ENCODE measurements around the gene PRR5L. TPM values are rescaled to one million over a fixed set of nuclear protein-coding genes. Genes with fewer than 3 reads are reported as not detected.

PRR5L gene
- total and polyA plus RNA-seq, 2 donors (not counting 1 experiment from before 2014, with no cell fraction given): 4.0 to 5.9 TPM

GRCh38 chr11:36452236-36452940, 156.3 kb downstream of the PRR5L start:
- no peak for DNase-seq
- H3K4me2 ChIP-seq (replicated peaks; ENCODE audit: low read depth, low read length, poor library complexity, severe bottlenecking): no peak overlapping the region
- intact Hi-C loops (cut with micrococcal nuclease): no loop called here

DNA sequence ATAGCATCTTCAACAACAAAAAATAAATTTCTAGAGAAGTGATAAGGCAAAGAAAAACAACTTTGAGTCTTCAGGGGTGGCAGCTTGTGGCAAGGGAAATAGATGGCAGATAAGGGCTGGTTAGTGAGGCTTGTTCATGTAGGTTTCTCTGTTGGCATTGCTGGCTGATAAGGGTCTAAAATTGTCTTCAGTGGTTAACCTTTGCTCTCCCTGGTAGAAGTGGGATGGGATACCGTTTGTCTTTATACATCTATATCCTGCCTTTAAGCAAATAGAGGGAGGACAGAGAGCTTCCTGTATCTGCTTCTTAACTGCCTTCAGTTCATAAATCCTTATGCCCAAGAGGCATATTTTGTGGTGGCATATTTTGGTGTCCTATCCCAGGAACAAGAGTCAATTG, 156.9 kb downstream of the PRR5L start:
- intact Hi-C loops (cut with micrococcal nuclease): no loop called here
- Histone ChIP-seq H3K4me2 (replicated peaks; ENCODE audit: low read depth, low read length, poor library complexity, severe bottlenecking) (no peak overlapping the region), H3K27ac (ENCODE audit: low read length in 2 of 2) (no peak overlapping the region), H3K4me3 (ENCODE audit: control extremely low read depth in 1 of 5, extremely low read depth in 1 of 5, insufficient read depth in 1 of 5, low read depth in 2 of 5, low read length in 4 of 5) (no peak overlapping the region), H3K9ac (ENCODE audit: low read length) (no peak overlapping the region), H3K9me3 (ENCODE audit: control extremely low read depth in 1 of 3, control insufficient read depth in 2 of 3, insufficient read depth in 1 of 3, low read length in 2 of 3) (no peaks in the 10 kb centered on the region), H3K79me2 (ENCODE audit: control insufficient read depth, insufficient read depth, low read length) (no peaks in the 10 kb centered on the region), H3K27me3 (replicated peaks in 1 of 4; ENCODE audit: control extremely low read depth in 1 of 4, control insufficient read depth in 3 of 4, insufficient read depth in 4 of 4, low read length in 3 of 4) (no peaks in the 10 kb centered on the region), H4K20me1 (ENCODE audit: control insufficient read depth, insufficient read depth, low read length, poor library complexity, severe bottlenecking) (no peaks in the 10 kb centered on the region), H3K4me1 (ENCODE audit: control insufficient read depth in 2 of 2, insufficient read depth in 2 of 2, low read length in 2 of 2) (peaks cover 20 to 27% of the 10 kb centered on the region in 2 donors), H3K36me3 (replicated peaks in 1 of 2; ENCODE audit: control extremely low read depth in 1 of 2, control insufficient read depth in 1 of 2, extremely low read depth in 1 of 2, insufficient read depth in 2 of 2, low read length in 1 of 2) (no peaks in the 10 kb centered on the region), H2AFZ (ENCODE audit: insufficient read depth, low read depth, low read length, poor library complexity, severe bottlenecking) (no peak overlapping the region)
- TF ChIP-seq EZH2 (IDR thresholded peaks at IDR 0.05; ENCODE audit: borderline replicate concordance, insufficient read depth, low read depth, low read length, poor library complexity, severe bottlenecking): no peak
- TF ChIP-seq, protein P1, sequence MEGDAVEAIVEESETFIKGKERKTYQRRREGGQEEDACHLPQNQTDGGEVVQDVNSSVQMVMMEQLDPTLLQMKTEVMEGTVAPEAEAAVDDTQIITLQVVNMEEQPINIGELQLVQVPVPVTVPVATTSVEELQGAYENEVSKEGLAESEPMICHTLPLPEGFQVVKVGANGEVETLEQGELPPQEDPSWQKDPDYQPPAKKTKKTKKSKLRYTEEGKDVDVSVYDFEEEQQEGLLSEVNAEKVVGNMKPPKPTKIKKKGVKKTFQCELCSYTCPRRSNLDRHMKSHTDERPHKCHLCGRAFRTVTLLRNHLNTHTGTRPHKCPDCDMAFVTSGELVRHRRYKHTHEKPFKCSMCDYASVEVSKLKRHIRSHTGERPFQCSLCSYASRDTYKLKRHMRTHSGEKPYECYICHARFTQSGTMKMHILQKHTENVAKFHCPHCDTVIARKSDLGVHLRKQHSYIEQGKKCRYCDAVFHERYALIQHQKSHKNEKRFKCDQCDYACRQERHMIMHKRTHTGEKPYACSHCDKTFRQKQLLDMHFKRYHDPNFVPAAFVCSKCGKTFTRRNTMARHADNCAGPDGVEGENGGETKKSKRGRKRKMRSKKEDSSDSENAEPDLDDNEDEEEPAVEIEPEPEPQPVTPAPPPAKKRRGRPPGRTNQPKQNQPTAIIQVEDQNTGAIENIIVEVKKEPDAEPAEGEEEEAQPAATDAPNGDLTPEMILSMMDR (IDR thresholded peaks at IDR 0.05): no peak
- Mint-ChIP-seq H3K4me1 (peaks cover 23% of the 10 kb centered on the region), H3K27ac (no peak overlapping the region), H3K9me3 (ENCODE audit: insufficient read depth) (no peaks in the 10 kb centered on the region), H3K4me3 (no peak overlapping the region), H3K27me3 (no peaks in the 10 kb centered on the region)
- ATAC-seq (ENCODE audit: low read depth) (no peak), DNase-seq (no peak)
- no CpG with 5 or more reads among the region's 1 CpG for WGBS (ENCODE audit: insufficient coverage)
- ChIA-PET CTCF (interaction anchor here (1.5 kb wide), 1 partner anchor 35 kb away, joined by 3 read pairs; no protein-coding TSS in a partner anchor), POLR2A (no interaction called here)

More at GRCh38 chr11:36452236-36452940, 156.3 kb downstream of the PRR5L start:
- Histone ChIP-seq H3K27ac (ENCODE audit: low read length in 2 of 2) (no peak overlapping the region), H3K36me3 (replicated peaks in 1 of 2; ENCODE audit: control extremely low read depth in 1 of 2, control insufficient read depth in 1 of 2, extremely low read depth in 1 of 2, insufficient read depth in 2 of 2, low read length in 1 of 2) (no peaks in the 10 kb centered on the region), H4K20me1 (ENCODE audit: control insufficient read depth, insufficient read depth, low read length, poor library complexity, severe bottlenecking) (no peaks in the 10 kb centered on the region), H2AFZ (ENCODE audit: insufficient read depth, low read depth, low read length, poor library complexity, severe bottlenecking) (no peak overlapping the region), H3K9me3 (ENCODE audit: control extremely low read depth in 1 of 3, control insufficient read depth in 2 of 3, insufficient read depth in 1 of 3, low read length in 2 of 3) (no peaks in the 10 kb centered on the region), H3K4me1 (ENCODE audit: control insufficient read depth in 2 of 2, insufficient read depth in 2 of 2, low read length in 2 of 2) (peaks cover 20 to 27% of the 10 kb centered on the region in 2 donors), H3K27me3 (replicated peaks in 1 of 4; ENCODE audit: control extremely low read depth in 1 of 4, control insufficient read depth in 3 of 4, insufficient read depth in 4 of 4, low read length in 3 of 4) (no peaks in the 10 kb centered on the region), H3K79me2 (ENCODE audit: control insufficient read depth, insufficient read depth, low read length) (no peaks in the 10 kb centered on the region), H3K4me3 (ENCODE audit: control extremely low read depth in 1 of 5, extremely low read depth in 1 of 5, insufficient read depth in 1 of 5, low read depth in 2 of 5, low read length in 4 of 5) (no peak overlapping the region), H3K9ac (ENCODE audit: low read length) (no peak overlapping the region)
- CTCF ChIA-PET: no interaction called here
- WGBS (ENCODE audit: insufficient coverage): 26% methylated on average over 3 of the region's 5 CpGs
- H3K27ac Mint-ChIP-seq: no peak overlapping the region
- H3K4me3 Mint-ChIP-seq: no peak overlapping the region
- no peak for ATAC-seq (ENCODE audit: low read depth)
- POLR2A ChIA-PET: no interaction called here
- TF ChIP-seq, protein P1 (IDR thresholded peaks at IDR 0.05): no peak
- TF ChIP-seq EZH2 (IDR thresholded peaks at IDR 0.05; ENCODE audit: borderline replicate concordance, insufficient read depth, low read depth, low read length, poor library complexity, severe bottlenecking): no peak
- peaks cover 23% of the 10 kb centered on the region for H3K4me1 Mint-ChIP-seq
- no peaks in the 10 kb centered on the region for H3K27me3 Mint-ChIP-seq
- H3K9me3 Mint-ChIP-seq (ENCODE audit: insufficient read depth): no peaks in the 10 kb centered on the region
